ENCODE measurements around the gene MYO9A.
"Not testable (repeated sequence)": the region's sequence is repeated elsewhere in the genome, so short reads cannot be mapped to it uniquely, and the experiment has no call there.

The MYO9A gene

DNA sequence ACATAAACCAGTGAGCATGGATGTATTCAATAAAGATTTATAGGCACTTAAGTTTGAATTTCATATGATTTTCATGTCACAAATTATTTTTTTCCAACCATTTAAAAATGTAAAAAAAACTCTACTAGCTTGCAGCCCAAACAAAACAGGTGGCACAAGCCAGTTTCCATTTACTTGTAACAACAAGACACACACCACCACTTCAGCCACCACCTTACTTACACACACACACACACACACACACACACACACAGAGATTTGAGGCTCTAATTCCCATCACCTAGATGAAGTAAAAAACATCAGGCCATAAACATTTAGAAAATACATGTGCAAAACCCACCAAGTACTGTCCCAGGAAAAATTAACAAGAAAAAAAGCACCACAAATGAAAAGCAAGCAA lies 25.3 kb downstream of the MYO9A start:
- no peak for DNase-seq (ENCODE audit: low read depth)

DNA sequence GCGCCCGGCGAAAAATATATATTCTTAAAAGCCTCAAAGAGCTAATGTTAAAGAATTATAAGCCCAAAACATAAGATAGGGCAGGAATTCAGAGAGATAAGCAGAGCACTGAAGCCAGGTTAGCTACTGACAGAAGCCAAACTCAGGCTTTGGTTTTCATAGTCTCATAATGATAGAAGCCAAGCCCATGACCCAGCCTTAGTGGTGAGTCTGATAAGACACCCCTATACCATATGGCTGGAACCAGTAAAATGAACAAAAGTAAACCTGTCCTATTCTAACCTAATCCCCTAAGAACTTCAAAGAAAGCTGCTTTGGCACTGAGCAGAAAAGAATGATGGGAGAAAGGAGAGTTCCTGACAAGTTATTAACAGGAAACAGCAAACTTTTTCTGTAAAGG lies 25.9 kb downstream of the MYO9A start:
- DNase-seq (ENCODE audit: low read depth), result no peak

DNA sequence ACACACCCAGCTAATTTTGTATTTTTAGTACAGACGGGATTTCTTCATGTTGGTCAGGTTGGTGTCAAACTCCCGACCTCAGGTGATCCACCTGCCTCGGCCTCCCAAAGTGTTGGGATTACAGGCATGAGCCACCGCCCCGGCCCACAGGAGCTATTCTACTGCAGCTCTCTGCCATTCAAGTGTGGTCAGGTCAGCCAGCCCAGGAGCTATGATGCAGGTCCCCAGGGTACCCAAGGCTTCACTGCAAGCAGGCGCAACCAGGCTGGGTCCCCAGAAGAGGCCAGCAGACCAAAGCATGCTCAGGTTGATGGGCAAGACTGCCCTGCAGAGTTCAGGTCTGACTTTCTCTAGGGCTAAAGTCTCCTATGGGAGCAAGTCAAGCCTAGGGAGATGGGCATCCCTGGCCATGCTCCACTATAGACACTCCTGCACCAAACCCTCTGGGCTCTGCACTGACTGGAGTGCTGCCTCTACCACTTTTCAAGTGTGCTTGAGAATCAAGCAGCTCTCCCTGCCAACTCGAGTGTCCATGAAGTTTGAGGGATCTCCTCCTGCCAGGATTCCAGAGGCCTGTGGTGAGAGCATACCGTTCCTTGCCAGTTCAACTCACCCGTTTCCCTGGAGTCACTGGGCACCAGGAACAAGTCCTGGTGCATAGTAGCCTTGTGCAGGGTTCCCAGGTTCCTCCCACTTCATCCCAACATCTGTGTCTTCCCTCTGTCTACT lies 30.9 kb downstream of the MYO9A start:
- DNase-seq (ENCODE audit: low read depth), result no peak

DNA sequence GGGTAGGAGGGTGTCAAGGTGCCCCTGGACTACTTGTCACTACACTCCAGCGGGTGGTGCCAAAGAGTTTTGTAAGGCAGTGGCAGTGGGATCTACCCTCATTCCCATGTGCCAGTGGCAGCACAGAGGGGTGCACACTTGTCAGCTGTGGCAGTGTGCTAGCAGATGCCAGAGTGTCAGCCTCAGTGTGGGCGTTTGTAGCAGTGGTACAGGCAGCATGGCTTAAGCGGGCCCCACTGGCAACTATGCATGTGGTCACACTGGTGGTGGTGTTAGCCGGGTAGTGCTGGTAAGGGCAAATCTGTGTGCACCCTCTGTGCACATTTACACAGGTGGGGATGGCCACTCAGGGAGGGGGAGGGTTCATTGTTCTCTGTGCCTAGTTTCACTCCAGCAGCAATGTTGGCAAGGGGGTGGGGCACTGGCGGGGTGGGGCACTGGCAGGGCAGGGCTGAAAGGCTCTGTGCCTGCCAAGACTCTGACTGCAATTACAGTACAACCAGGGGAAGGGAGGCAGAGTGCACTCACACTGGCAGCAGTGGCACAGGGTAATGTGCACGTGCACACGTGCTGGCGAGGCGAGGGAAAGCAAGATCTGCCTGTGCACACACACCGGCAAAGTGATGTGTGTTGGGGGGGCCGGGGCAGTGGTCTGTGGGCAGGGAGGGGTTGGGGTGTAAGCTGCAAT lies 31.8 kb downstream of the MYO9A start:
- no peak for DNase-seq (ENCODE audit: low read depth)

DNA sequence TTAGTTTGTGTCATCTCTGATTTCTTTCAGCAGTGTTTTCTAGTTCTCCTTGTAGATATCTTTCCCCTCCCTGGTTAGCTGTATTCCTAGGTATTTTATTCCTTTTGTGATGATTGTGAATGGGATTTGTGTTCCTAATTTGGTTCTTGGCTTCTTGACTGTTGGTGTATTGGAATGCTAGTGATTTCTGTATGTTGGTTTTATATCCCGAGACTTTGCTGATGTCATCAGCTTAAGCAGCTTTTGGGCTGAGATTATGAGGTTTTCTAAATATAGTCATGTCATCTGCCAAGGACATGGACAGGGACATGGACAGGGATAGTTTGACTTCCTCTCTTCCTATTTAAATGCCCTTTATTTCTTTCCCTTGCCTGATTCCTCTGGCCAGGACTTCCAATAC lies 35.8 kb downstream of the MYO9A start:
- no peak for DNase-seq (ENCODE audit: low read depth)

DNA sequence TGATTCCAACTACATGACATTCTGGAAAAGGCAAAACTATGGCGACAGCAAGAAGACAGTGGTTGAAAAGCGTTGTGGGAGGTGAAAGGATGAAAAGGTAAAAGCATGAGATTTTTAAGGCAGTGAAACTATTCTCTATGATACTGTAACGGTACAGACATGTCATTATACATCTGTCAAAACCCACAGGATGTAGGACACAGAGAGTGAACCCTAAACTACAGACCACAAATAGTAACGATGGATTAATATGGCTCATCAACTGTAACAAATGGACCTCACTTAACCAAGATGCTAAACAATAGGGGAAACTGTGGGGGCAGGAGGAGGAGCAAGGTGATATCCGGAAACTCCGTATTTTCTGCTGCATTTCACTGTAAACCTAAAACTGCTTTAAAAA lies 39.1 kb downstream of the MYO9A start:
- no peak for DNase-seq (ENCODE audit: low read depth)

DNA sequence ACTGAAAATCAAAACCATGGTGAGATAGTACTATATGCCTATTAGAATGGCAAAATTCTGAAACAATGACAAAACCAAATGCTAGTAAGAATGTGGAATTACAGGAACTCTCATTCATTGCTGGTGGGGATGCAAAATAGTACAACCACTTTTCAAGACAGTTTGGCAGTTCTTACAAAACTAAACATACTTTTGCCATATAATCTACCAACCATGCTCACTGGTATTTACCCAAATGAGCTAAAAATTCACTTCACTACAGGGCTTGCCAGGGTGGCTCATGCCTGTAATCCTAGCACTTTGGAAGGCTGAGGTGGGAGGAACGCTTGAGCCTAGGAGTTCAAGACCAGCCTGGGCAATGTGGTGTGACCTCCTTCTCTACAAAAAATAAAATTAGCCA lies 40.0 kb downstream of the MYO9A start:
- no peak for DNase-seq (ENCODE audit: low read depth)

DNA sequence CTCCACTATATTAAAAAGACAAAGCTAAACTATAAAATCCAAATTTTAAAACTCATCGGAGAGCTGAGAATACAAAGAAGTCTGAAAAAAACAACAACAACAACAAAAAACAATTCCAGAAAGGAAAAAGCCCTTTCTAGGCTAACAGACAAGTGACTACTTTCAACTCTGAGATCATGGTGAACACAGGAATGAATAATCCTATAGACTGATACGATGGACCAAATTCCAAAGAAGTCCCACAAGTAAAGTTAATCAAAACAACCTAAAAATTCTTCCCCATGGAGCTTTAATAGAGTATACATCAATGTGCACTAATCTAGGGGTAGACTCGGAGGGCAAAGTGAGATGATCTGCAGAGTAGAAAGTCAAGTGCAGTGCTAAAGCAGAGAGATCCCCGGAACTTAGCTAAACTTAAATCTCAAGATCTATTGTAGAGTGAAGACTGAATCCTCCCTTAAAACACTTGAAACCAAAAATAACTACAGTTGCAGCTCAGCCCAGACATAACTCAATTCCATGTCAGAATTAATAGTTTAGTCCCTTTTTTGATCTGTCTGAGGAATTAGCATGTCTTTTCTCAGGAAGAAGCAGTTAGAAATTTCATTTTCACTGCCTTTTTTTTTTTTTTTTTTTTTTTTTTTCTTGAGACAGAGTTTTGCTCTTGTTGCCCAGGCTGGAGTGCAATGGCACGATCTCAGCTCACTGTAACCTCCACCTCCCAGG lies 43.5 kb downstream of the MYO9A start:
- DNase-seq (ENCODE audit: low read depth), result no peak

DNA sequence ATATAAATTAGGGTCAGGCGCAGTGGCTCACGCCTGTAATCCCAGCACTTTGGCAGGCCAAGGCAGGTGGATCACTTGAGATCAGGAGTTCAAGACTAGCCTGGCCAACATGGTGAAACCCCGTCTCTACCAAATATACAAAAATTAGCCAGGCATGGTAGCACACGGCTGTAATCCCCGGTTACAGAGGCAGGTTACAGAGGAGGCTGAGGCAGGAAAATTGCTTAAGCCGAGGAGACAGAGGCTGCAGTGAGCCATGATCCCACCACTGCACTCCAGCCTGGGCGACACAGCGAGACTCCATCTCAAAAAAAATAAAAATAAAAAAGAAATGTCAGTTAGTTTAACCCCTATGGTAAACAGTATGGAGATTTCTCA lies 46.5 kb downstream of the MYO9A start:
- not testable (repeated sequence) for DNase-seq (ENCODE audit: low read depth)

DNA sequence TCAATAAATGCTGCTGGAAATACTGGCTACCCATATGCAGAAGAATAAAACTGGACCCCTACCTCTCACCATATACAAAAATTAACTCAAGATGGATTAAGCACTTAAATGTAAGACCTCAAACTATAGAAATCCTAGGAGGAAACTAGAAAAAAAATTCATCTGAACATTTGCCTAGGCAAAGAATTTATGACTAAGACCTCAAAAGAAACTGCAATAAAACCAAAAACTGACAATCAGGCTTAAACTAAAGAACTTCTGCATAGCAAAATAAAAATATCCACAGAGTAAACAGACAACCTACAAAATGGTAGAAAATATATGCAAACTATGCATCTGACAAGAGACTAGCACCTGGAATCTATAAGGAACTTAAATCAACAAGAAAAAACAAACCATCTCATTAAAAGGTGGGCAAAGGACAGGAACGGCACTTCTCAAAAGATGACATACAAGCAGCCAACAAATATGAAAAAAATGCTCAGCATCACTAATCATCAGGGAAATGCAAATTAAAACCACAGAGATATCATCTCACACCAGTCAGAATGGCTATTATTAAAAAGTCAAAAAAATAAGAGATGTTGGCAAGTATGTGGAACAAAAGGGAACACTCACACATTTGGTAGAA lies 47.0 kb downstream of the MYO9A start:
- no peak for DNase-seq (ENCODE audit: low read depth)

DNA sequence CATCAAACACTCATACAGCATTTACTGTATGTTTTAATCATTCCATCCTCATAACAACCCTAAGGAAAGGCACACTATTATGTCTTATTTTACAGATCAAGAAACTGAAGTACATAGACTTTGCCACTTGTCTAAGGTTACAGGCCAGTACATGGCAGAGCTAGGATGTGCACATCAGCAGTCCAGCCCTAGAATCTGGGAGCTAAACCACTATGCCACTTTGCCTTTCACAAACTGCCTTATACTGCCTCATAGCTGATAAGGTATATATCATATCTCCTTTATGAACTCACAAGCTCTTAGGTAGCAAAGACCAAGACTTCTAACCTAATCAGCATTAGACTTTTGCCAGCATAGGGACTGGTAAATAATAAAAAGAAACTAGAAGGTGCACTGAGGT lies 49.1 kb downstream of the MYO9A start:
- no peak for DNase-seq (ENCODE audit: low read depth)

DNA sequence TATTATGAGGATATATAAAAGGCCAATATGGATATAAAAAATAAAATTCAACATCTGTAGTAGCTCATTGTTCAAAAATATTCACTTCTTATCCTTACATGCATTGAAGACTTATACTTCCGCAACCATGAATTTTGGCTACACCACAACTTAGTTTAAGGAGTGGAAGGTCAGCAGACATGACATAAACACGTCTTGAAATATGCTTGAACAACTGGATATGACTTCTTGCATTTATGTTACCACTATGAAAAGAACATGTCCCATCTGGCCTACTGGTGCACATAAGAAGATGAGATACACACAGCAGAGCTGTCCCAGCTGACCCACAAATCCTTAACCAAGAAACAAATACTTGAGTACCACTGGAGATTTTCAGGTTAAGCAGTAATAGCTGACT lies 52.1 kb downstream of the MYO9A start:
- DNase-seq (ENCODE audit: low read depth), result no peak

DNA sequence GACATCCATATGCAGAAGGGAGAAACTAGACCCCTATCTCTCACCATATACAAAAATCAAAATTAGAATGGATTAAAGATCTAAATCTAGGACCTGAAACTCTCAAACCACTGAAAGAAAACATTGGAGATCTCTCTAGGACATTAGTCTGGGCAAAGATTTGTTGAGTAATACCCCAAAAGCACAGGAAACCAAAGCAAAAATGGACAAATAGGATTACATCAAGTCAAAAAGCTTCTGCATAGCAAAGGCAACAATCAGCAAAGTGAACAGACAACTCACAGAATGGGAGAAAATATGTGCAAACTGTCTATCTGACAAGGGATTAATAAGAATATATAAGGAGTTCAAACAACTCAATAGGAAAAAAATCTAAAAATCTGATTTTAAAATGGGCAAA lies 54.8 kb downstream of the MYO9A start:
- DNase-seq (ENCODE audit: low read depth), result no peak

DNA sequence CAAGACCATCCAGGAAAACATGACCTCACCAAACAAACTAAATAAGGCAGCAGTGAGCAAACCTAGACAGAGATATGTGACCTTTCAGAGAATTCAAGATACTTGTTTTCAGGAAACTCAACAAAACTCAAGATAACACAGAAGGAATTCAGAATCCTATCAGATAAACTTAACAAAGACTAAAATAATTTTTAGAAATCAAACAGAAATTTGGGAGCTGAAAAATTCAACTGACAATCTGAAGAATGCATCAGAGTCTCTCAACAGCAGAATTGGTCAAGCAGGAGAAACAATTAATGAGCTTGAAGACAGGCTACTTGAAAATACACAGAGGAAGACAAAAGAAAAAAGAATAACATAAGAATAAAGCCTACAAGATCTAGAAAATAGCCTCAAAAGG lies 55.6 kb downstream of the MYO9A start:
- no peak for DNase-seq (ENCODE audit: low read depth)

DNA sequence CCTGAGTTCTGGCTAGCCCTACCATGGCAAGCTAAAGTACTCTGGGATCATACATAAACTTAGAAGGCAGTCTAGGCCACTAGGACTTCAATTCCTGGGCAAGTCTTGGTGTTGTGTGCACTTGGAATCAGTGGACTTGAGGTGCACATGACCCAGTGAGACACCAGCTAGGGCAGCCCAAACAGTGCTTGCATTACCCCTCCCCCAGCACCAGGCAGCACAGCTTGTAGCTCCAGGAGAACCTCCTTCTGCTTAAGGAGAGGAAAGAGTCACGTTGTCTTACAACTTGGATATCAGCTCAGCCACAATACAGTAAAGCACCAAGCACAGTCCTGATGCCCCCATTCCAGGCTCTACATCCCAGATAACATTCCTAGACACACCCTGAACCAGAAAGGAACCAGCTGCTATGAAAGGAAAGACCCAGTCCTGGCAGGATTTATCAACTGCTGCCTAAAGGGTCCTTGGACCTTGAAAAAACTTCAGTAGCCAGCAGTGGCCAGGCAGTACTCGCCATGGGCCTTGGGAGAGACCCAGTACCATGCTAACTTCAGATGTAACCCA lies 57.2 kb downstream of the MYO9A start:
- DNase-seq (ENCODE audit: low read depth), result no peak

DNA sequence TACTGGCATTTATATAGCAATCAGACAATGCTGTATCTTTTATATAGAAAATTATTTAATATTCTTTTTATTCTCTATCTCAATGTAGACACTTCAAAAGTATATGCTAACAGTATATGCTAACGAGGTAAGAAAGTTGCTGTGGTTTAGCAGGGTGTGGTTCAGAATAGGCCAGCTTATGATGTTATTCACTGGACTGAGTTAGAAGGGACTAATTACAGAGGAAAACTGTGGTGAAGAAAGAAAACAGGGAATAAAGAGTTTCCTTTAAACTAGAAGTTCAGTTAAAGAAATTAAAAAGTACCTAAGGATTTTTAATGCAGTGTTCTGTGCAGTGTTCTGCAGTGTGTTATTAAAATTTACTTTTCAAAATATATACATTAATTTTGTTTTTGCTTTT lies 59.4 kb downstream of the MYO9A start:
- no peak for DNase-seq (ENCODE audit: low read depth)

DNA sequence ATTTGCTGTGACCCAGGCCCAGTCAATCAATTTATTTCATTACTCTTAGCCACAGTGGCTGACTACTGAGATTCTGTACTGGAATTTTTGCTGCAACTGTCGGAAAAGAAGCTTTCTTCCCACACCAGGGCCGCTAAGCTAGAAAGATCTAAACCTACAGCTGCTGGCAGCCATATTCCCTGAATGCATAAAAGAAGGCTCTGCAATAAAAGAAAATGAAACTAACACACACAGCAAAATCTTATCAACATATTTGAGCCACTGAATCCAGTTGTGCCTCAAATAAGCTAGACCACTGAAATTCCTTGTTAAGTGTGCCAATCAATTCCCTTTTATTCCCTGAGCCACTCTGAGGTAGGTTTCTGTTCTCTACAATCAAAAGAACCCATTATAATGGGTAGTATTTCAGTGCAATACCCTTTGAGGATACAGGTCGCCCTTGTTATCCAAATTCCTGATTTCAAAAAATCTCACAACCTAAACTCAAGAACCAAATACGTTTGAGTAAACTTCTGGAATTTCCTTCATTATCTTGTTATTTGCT lies 60.3 kb downstream of the MYO9A start:
- no peak for DNase-seq (ENCODE audit: low read depth)

DNA sequence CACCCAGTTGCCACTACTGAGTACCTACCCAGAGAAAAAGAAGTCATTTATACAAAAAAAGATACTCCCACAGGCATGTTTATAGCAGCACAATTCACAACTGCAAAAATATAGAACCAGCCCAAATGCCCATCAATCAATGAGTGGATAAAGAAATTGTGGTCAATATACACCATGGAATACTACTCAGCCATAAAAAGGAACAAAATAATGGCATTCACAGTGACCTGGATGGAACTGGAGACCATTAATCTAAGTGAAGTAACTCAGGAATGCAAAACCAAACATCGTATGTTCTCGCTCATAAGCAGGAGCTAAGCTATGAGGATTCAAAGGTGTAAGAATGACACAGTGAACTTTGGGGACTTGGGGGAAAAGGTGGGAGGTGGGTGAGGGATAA lies 61.7 kb downstream of the MYO9A start:
- not testable (repeated sequence) for DNase-seq (ENCODE audit: low read depth)

DNA sequence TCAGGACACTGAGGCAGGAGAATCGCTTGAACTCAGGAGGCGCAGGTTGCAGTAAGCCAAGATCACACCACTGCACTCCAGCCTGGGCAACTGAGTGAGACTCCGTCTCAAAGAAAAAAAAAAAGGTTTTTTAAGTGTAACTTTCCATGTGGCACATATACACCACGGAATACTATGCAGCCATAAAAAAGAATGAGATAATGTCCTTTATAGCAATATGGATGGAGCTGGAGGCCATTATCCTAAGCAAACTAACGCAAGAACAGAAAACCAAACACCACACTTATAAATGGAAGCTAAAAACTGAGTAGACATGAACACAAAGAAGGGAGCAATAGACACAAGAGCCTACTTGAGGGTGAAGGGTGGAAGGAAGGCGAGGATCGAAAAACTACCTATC lies 64.7 kb downstream of the MYO9A start:
- DNase-seq (ENCODE audit: low read depth), result not testable (repeated sequence)

DNA sequence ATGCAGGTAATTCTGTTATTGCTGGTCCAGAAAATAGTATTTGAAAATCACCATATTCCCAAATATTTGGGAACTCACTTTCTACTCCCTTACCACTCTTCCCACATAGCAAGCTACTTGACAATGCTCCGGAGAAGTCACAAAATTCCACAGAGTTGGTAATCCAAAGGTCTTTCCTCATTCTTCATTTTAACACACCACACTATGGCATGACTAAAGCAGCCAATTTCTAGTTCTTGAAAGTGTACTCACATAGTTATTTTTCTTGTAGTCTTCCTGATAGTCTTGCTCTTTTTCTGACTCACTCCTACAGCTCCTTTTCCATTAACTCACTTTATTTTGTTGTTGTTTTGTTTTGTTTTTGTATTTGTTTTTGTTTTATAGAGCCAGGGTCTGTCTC lies 67.2 kb downstream of the MYO9A start:
- DNase-seq (ENCODE audit: low read depth), result no peak

DNA sequence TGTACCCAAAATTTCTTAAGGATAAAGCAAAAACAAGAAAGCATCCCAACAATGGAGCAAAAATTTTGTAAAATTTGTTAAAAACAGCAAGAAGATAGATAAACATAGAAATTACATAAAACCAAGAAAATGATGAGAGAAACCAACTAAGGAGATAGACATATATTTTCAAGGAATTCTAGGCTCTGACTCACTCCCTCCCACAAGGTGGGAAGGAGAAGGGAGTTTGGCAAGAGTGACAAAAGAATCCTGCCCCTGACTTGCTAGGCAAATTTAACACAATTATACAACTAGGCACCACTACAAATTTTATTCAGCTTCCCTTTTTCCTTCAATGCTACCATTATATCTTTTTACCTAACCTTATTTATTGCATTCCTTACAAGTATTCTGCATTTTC lies 70.9 kb downstream of the MYO9A start:
- DNase-seq (ENCODE audit: low read depth), result no peak

DNA sequence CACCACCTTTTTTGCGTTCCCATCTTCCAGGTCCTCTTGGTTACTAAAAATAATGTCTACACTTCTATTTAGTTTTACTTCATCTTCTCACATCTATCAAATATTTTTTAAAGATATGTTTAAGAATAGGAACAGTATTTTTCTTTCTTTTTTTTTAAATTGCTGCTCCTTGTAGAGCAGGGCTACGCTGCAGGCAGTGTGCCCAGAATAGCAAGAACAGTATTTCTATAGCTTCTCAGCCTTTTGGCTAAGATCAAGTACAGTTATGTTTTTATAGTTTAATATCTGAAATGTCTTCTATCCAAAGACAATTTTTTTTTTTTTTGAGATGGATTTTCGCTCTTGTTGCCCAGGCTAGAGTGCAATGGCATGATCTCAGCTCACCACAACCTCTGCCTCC lies 73.0 kb downstream of the MYO9A start:
- no peak for DNase-seq (ENCODE audit: low read depth)
